K562 (cell line): ENCODE results near the gene LCNL1. TPM values are rescaled to one million over a fixed set of nuclear protein-coding genes. Genes with fewer than 3 reads are reported as not detected.

Experiments used
- ARID1B ChIP-seq: fragments of 450-650 bp; IDR thresholded peaks from 2 replicates; pipeline ENCODE4 v1.6.1; 2016; ENCODE audit warnings: antibody characterized with exemption, mild to moderate bottlenecking, inconsistent platforms
- ASH1L ChIP-seq: fragments of 450-650 bp; IDR thresholded peaks from 2 replicates; pipeline ENCODE4 v1.6.1; 2018; ENCODE audit warnings: borderline replicate concordance, mild to moderate bottlenecking, low read depth; ENCODE audit not compliant: partially characterized antibody
- BRF1 ChIP-seq: IDR thresholded peaks from 3 replicates; pipeline ENCODE4 v1.6.1; 2011; ENCODE audit warnings: borderline replicate concordance, mild to moderate bottlenecking; ENCODE audit not compliant: insufficient read length; ENCODE audit errors: extremely low read depth
- GTF2A2 ChIP-seq: IDR thresholded peaks from 2 replicates; pipeline ENCODE4 v1.6.1; 2016; ENCODE audit warnings: mild to moderate bottlenecking, missing genetic modification characterization, missing compliant biosample characterization
- HNRNPK ChIP-seq: fragments of 200-400 bp; formaldehyde crosslinking; IDR thresholded peaks from one replicate; pipeline ENCODE4 v1.6.1; 2018; ENCODE audit warnings: mild to moderate bottlenecking, low read depth, low read length; ENCODE audit not compliant: poor library complexity, severe bottlenecking
- NFATC3 ChIP-seq: fragments of 450-650 bp; IDR thresholded peaks from 2 replicates; pipeline ENCODE4 v1.6.1; 2017; ENCODE audit warnings: mild to moderate bottlenecking
- PHF21A ChIP-seq: fragments of 450-650 bp; IDR thresholded peaks from 2 replicates; pipeline ENCODE4 v1.6.1; 2017; ENCODE audit warnings: low read depth, borderline replicate concordance
- SLC30A9 ChIP-seq: fragments of 250-450 bp; sonication (Bioruptor Pico); IDR thresholded peaks from 2 replicates; pipeline ENCODE4 v1.8.0; 2022; ENCODE audit warnings: mild to moderate bottlenecking, moderate library complexity
- ZNF121 ChIP-seq: sonication (generic); formaldehyde crosslinking; conservative IDR thresholded peaks from 2 replicates; pipeline ENCODE4 v1.8.0; 2022; ENCODE audit warnings: missing genetic modification reagents
- ZNF24 ChIP-seq: fragments of 450-650 bp; IDR thresholded peaks from 2 replicates; pipeline ENCODE4 v1.6.1; 2016
- ZNF354B ChIP-seq: fragments of 250-450 bp; sonication (Bioruptor Pico); IDR thresholded peaks from 2 replicates; pipeline ENCODE4 v1.4.0; 2020
- ZNF766 ChIP-seq: fragments of 200-800 bp; sonication (Bioruptor generic); conservative IDR thresholded peaks from 2 replicates; pipeline ENCODE4 v1.6.1; 2016; ENCODE audit warnings: missing genetic modification characterization, missing compliant biosample characterization
- polyA plus RNA-seq, 8 experiments: library from polyadenylated mRNA; depleted of rRNA in 4 of 8; stranded (reverse) in 5 of 8; unstranded in 3 of 8; fragments of >200 nt; fragmentation: Nextera tagmentation in 2 of 8; fragmentation: Illumina TruSeq in 1 of 8; extraction: Ambion mirVana in 2 of 8; extraction: Trizol in 1 of 8; gene quantifications; 2 replicates each; pipeline versions ENCODE4 v1.2.1 to v1.2.3, GENCODE V29; 2011 to 2014; ENCODE audit warnings: inconsistent platforms in 1 of 8, missing spikeins in 1 of 8
- total RNA-seq, 7 experiments: library from RNA; depleted of rRNA in 6 of 7; stranded (reverse); fragments of >200 nt in 6 of 7; fragmentation: Illumina TruSeq in 2 of 7; extraction: Trizol in 2 of 7; gene quantifications; 2 replicates each; pipeline versions ENCODE4 v1.2.1 to v1.2.3, GENCODE V29; 2011 to 2021; ENCODE audit warnings: low replicate concordance in 1 of 7
- TF ChIP-seq, protein P1 (sequence below), 2 experiments: fragments of 450-650 bp; formaldehyde crosslinking in 1 of 2; IDR thresholded peaks; 2 replicates each; pipeline versions ENCODE4 v1.4.0 to v1.6.1; 2014 to 2020; ENCODE audit warnings: mild to moderate bottlenecking in 2 of 2, borderline replicate concordance in 1 of 2, low read depth in 1 of 2
- TF ChIP-seq, protein P2 (sequence below): IDR thresholded peaks from 3 replicates; pipeline ENCODE4 v1.6.1; 2011; ENCODE audit warnings: borderline replicate concordance, mild to moderate bottlenecking; ENCODE audit not compliant: insufficient read length, insufficient read depth
- TF ChIP-seq, protein P3 (sequence below): fragments of 250-450 bp; sonication (Bioruptor Pico); IDR thresholded peaks from 2 replicates; pipeline ENCODE4 v1.9.0; 2021; ENCODE audit warnings: mild to moderate bottlenecking
- TF ChIP-seq, protein P4 (sequence below): sonication (generic); formaldehyde crosslinking; IDR thresholded peaks from 2 replicates; pipeline ENCODE4 v1.8.0; 2022; ENCODE audit warnings: mild to moderate bottlenecking, missing genetic modification reagents, borderline replicate concordance

LCNL1 gene
- total and polyA plus RNA-seq, 9 of the 15 experiments (the other 6 are each of a cell fraction or from before 2014, with no cell fraction given) = 0.04 to 0.16 (median 0.04) TPM; not detected in 4

DNA sequence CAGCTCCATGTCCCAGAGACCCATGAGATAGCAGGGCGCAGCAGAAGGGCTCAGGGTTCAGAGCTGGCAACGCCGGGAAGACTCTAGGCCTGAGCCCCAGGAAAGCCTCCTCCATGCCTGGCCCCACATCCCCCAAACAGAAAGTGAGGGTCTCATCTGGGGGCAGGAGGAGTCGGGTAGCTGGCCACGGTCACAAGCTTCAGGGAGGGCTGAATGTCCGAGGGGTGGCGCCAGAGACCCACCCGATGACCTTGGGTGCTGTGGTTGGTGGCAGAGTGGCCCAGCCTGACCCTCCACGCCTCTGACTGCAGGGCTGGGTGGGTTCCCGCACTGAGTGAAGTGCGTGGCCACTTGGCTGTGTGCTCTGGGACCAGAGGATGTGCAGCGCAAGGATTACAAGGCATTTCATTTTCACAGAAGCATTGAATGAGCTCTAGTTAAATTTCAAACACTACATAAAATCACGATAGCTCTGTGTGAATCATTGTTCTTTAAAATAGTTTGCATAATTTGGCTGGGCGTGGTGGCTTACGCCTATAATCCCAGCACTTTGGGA, 34.8 kb upstream of the LCNL1 start (continued):
- TF ChIP-seq, protein P1, sequence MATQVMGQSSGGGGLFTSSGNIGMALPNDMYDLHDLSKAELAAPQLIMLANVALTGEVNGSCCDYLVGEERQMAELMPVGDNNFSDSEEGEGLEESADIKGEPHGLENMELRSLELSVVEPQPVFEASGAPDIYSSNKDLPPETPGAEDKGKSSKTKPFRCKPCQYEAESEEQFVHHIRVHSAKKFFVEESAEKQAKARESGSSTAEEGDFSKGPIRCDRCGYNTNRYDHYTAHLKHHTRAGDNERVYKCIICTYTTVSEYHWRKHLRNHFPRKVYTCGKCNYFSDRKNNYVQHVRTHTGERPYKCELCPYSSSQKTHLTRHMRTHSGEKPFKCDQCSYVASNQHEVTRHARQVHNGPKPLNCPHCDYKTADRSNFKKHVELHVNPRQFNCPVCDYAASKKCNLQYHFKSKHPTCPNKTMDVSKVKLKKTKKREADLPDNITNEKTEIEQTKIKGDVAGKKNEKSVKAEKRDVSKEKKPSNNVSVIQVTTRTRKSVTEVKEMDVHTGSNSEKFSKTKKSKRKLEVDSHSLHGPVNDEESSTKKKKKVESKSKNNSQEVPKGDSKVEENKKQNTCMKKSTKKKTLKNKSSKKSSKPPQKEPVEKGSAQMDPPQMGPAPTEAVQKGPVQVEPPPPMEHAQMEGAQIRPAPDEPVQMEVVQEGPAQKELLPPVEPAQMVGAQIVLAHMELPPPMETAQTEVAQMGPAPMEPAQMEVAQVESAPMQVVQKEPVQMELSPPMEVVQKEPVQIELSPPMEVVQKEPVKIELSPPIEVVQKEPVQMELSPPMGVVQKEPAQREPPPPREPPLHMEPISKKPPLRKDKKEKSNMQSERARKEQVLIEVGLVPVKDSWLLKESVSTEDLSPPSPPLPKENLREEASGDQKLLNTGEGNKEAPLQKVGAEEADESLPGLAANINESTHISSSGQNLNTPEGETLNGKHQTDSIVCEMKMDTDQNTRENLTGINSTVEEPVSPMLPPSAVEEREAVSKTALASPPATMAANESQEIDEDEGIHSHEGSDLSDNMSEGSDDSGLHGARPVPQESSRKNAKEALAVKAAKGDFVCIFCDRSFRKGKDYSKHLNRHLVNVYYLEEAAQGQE (IDR thresholded peaks at IDR 0.05; ENCODE audit: borderline replicate concordance) = peak; percentile 84
- TF ChIP-seq, protein P1 (CRISPR knock-in tag; IDR thresholded peaks at IDR 0.05; ENCODE audit: low read depth) = 0 out of 2 replicates have a peak, but pooled peaks have one; percentile 23
- TF ChIP-seq, protein P2, sequence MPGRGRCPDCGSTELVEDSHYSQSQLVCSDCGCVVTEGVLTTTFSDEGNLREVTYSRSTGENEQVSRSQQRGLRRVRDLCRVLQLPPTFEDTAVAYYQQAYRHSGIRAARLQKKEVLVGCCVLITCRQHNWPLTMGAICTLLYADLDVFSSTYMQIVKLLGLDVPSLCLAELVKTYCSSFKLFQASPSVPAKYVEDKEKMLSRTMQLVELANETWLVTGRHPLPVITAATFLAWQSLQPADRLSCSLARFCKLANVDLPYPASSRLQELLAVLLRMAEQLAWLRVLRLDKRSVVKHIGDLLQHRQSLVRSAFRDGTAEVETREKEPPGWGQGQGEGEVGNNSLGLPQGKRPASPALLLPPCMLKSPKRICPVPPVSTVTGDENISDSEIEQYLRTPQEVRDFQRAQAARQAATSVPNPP = no peak
- no peak for TF ChIP-seq ZNF24
- TF ChIP-seq NFATC3 = no peak
- TF ChIP-seq ZNF121 (CRISPR knock-in tag) = no peak
- TF ChIP-seq GTF2A2 (tag) = no peak
- TF ChIP-seq ARID1B = no peak
- TF ChIP-seq HNRNPK = no peak
- TF ChIP-seq SLC30A9 (CRISPR knock-in tag) = no peak
- no peak for TF ChIP-seq ASH1L
- TF ChIP-seq ZNF766 (CRISPR knock-in tag) = no peak
- TF ChIP-seq BRF1 = no peak
- TF ChIP-seq, protein P3, sequence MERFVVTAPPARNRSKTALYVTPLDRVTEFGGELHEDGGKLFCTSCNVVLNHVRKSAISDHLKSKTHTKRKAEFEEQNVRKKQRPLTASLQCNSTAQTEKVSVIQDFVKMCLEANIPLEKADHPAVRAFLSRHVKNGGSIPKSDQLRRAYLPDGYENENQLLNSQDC = no peak
- TF ChIP-seq PHF21A = no peak
- TF ChIP-seq ZNF354B (CRISPR knock-in tag) = no peak
- TF ChIP-seq, protein P4, sequence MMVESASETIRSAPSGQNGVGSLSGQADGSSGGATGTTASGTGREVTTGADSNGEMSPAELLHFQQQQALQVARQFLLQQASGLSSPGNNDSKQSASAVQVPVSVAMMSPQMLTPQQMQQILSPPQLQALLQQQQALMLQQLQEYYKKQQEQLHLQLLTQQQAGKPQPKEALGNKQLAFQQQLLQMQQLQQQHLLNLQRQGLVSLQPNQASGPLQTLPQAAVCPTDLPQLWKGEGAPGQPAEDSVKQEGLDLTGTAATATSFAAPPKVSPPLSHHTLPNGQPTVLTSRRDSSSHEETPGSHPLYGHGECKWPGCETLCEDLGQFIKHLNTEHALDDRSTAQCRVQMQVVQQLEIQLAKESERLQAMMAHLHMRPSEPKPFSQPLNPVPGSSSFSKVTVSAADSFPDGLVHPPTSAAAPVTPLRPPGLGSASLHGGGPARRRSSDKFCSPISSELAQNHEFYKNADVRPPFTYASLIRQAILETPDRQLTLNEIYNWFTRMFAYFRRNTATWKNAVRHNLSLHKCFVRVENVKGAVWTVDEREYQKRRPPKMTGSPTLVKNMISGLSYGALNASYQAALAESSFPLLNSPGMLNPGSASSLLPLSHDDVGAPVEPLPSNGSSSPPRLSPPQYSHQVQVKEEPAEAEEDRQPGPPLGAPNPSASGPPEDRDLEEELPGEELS (CRISPR knock-in tag) = no peak
